ENCODE results near the gene PCDH19. TPM values are rescaled to one million over a fixed set of nuclear protein-coding genes. Genes with fewer than 3 reads are reported as not detected.
A peak's percentile ranks its signal among the peaks of the same experiment; 100 is the strongest.

PCDH19 gene
- total and polyA plus RNA-seq, 2 donors (not counting 1 experiment from before 2014, with no cell fraction given): under 0.01 to 0.05 TPM

DNA sequence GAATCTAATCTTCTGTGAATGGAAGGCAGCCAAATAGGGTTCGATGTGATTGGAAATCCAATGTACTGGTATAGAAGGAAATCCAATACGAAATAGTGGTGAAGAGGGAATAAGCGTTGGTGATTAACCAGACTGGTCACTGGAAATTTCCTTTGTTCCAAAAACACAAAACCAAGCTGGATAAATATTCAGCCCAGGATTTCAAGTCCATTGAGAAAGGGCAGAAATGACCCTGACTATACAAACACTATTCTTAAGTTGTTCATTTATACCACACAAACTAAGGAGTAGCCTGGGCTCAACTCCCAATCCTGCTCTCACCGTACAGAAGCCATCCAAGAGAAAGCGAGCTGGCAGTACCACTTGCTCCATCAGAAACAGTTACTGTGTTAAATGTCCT is 32.2 kb downstream of the PCDH19 start:
- no peak for TF ChIP-seq EZH2 (IDR thresholded peaks at IDR 0.05; ENCODE audit: low read length, missing control alignments)
- TF ChIP-seq, protein P1, sequence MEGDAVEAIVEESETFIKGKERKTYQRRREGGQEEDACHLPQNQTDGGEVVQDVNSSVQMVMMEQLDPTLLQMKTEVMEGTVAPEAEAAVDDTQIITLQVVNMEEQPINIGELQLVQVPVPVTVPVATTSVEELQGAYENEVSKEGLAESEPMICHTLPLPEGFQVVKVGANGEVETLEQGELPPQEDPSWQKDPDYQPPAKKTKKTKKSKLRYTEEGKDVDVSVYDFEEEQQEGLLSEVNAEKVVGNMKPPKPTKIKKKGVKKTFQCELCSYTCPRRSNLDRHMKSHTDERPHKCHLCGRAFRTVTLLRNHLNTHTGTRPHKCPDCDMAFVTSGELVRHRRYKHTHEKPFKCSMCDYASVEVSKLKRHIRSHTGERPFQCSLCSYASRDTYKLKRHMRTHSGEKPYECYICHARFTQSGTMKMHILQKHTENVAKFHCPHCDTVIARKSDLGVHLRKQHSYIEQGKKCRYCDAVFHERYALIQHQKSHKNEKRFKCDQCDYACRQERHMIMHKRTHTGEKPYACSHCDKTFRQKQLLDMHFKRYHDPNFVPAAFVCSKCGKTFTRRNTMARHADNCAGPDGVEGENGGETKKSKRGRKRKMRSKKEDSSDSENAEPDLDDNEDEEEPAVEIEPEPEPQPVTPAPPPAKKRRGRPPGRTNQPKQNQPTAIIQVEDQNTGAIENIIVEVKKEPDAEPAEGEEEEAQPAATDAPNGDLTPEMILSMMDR (conservative IDR thresholded peaks at IDR 0.05 in 1 of 2, IDR thresholded peaks at IDR 0.05 in 1 of 2; ENCODE audit: low read depth in 1 of 2, low read length in 2 of 2): no peak
- no peak overlapping the region for H3K4me3 ChIP-seq (replicated peaks in 1 of 4; ENCODE audit: control extremely low read depth in 1 of 4, insufficient read depth in 1 of 4, low read depth in 3 of 4, low read length in 4 of 4)
- H3K4me1 ChIP-seq (ENCODE audit: control insufficient read depth, extremely low read depth, insufficient read depth, low read length): no peaks in the 10 kb centered on the region
- H3K79me2 ChIP-seq (ENCODE audit: control insufficient read depth, insufficient read depth, low read length): no peaks in the 10 kb centered on the region
- H3K4me2 ChIP-seq (ENCODE audit: extremely low read depth, insufficient read depth, low read length): no peak overlapping the region
- no peak overlapping the region for H2AFZ ChIP-seq (ENCODE audit: low read length)
- no peaks in the 10 kb centered on the region for H3K9me3 ChIP-seq (ENCODE audit: control insufficient read depth, insufficient read depth, low read depth, low read length)
- no peaks in the 10 kb centered on the region for H3K36me3 ChIP-seq (ENCODE audit: control insufficient read depth, insufficient read depth, low read length)
- no peaks in the 10 kb centered on the region for H4K20me1 ChIP-seq (ENCODE audit: control insufficient read depth, extremely low read depth, insufficient read depth, low read length)
- H3K27ac ChIP-seq (ENCODE audit: insufficient read depth, low read length): no peak overlapping the region
- no peak overlapping the region for H3K9ac ChIP-seq (ENCODE audit: insufficient read depth, low read length)
- H3K27me3 ChIP-seq (ENCODE audit: control insufficient read depth, insufficient read depth, low read length): no peaks in the 10 kb centered on the region
- no peak for DNase-seq (ENCODE audit: low read depth in 2 of 2)

DNA sequence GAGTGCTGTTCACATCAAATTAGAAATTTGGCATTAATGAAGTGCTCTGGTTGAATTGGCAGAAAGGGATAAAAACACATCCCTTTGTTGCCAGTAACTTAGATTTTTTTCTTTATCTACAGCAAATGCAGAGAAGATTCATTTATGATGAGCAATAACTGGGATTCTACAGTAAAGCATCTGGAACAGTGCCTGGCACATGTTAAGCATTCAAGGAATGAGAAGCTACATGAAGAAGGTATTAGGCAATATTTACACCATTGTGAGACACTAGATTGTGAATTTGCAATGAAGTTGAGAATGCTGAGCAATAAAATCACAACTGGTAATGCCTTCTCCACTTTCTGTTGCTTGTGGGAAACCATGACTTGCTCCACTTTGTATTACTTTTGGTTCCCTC is 33.5 kb downstream of the PCDH19 start:
- H3K4me1 ChIP-seq (ENCODE audit: control insufficient read depth, extremely low read depth, insufficient read depth, low read length): no peaks in the 10 kb centered on the region
- TF ChIP-seq EZH2 (IDR thresholded peaks at IDR 0.05; ENCODE audit: low read length, missing control alignments): no peak
- TF ChIP-seq, protein P1 (conservative IDR thresholded peaks at IDR 0.05 in 1 of 2, IDR thresholded peaks at IDR 0.05 in 1 of 2; ENCODE audit: low read depth in 1 of 2, low read length in 2 of 2): no peak
- H4K20me1 ChIP-seq (ENCODE audit: control insufficient read depth, extremely low read depth, insufficient read depth, low read length): no peaks in the 10 kb centered on the region
- DNase-seq (ENCODE audit: low read depth in 2 of 2): peak in 1 of 2 donors; percentile 6
- no peaks in the 10 kb centered on the region for H3K36me3 ChIP-seq (ENCODE audit: control insufficient read depth, insufficient read depth, low read length)
- H3K27ac ChIP-seq (ENCODE audit: insufficient read depth, low read length): no peak overlapping the region
- H3K27me3 ChIP-seq (ENCODE audit: control insufficient read depth, insufficient read depth, low read length): no peaks in the 10 kb centered on the region
- H3K9me3 ChIP-seq (ENCODE audit: control insufficient read depth, insufficient read depth, low read depth, low read length): no peaks in the 10 kb centered on the region
- no peak overlapping the region for H3K9ac ChIP-seq (ENCODE audit: insufficient read depth, low read length)
- H3K4me3 ChIP-seq (replicated peaks in 1 of 4; ENCODE audit: control extremely low read depth in 1 of 4, insufficient read depth in 1 of 4, low read depth in 3 of 4, low read length in 4 of 4): no peak overlapping the region
- H3K79me2 ChIP-seq (ENCODE audit: control insufficient read depth, insufficient read depth, low read length): no peaks in the 10 kb centered on the region
- H2AFZ ChIP-seq (ENCODE audit: low read length): no peak overlapping the region
- no peak overlapping the region for H3K4me2 ChIP-seq (ENCODE audit: extremely low read depth, insufficient read depth, low read length)

DNA sequence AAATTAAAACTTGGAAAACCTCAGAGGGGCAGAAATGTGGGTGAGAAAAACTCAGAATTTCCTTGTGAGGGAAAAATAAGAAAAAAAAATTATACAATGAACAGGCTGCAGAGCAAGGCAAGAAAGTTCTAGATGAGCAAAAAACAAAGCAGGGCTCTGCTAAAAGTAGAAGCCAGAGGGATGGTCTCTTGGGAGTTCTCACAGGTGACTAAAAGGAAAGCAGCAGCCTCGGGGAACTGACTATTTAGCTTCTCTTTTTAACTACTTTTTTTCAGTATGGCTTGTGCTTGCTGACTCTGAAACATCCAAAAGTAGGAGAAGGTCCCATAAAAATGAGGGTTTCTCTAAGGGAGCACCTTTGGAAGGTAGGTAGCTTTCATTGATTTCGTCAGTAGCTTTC is 36.4 kb downstream of the PCDH19 start:
- Histone ChIP-seq H3K27ac (ENCODE audit: insufficient read depth, low read length) (no peak overlapping the region), H3K9me3 (ENCODE audit: control insufficient read depth, insufficient read depth, low read depth, low read length) (no peaks in the 10 kb centered on the region), H3K79me2 (ENCODE audit: control insufficient read depth, insufficient read depth, low read length) (no peaks in the 10 kb centered on the region), H3K4me2 (ENCODE audit: extremely low read depth, insufficient read depth, low read length) (no peak overlapping the region), H3K27me3 (ENCODE audit: control insufficient read depth, insufficient read depth, low read length) (no peaks in the 10 kb centered on the region), H3K36me3 (ENCODE audit: control insufficient read depth, insufficient read depth, low read length) (no peaks in the 10 kb centered on the region), H4K20me1 (ENCODE audit: control insufficient read depth, extremely low read depth, insufficient read depth, low read length) (no peaks in the 10 kb centered on the region), H3K4me1 (ENCODE audit: control insufficient read depth, extremely low read depth, insufficient read depth, low read length) (no peaks in the 10 kb centered on the region), H3K9ac (ENCODE audit: insufficient read depth, low read length) (no peak overlapping the region), H2AFZ (ENCODE audit: low read length) (no peak overlapping the region), H3K4me3 (replicated peaks in 1 of 4; ENCODE audit: control extremely low read depth in 1 of 4, insufficient read depth in 1 of 4, low read depth in 3 of 4, low read length in 4 of 4) (no peak overlapping the region)
- no peak for TF ChIP-seq EZH2 (IDR thresholded peaks at IDR 0.05; ENCODE audit: low read length, missing control alignments)
- TF ChIP-seq, protein P1 (conservative IDR thresholded peaks at IDR 0.05 in 1 of 2, IDR thresholded peaks at IDR 0.05 in 1 of 2; ENCODE audit: low read depth in 1 of 2, low read length in 2 of 2): no peak
- no peak for DNase-seq (ENCODE audit: low read depth in 2 of 2)
